ENCODE measurements around the gene SNAP47.

DNA sequence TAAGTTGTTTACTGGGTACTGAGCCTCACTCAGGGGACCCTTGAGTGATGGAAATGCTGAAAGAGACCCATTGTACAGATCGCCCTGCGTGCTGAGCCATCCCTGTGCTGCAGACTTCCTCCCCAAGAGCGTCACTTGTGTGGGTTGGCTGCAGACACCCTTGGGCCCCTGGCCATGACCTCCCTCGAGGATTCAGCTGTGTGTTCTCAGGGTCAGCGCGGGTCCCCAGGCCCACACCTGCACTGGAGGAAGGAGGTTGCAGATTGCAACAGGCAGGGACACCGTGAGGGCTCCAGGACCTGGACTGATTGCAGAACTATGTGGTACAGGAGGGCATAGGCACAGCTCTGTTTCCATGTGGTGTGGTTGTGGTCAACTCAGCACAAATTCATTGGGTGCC, 4.4 kb downstream of the SNAP47 start:
- TF ChIP-seq, protein P1, sequence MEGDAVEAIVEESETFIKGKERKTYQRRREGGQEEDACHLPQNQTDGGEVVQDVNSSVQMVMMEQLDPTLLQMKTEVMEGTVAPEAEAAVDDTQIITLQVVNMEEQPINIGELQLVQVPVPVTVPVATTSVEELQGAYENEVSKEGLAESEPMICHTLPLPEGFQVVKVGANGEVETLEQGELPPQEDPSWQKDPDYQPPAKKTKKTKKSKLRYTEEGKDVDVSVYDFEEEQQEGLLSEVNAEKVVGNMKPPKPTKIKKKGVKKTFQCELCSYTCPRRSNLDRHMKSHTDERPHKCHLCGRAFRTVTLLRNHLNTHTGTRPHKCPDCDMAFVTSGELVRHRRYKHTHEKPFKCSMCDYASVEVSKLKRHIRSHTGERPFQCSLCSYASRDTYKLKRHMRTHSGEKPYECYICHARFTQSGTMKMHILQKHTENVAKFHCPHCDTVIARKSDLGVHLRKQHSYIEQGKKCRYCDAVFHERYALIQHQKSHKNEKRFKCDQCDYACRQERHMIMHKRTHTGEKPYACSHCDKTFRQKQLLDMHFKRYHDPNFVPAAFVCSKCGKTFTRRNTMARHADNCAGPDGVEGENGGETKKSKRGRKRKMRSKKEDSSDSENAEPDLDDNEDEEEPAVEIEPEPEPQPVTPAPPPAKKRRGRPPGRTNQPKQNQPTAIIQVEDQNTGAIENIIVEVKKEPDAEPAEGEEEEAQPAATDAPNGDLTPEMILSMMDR (IDR thresholded peaks at IDR 0.05; ENCODE audit: extremely low read depth in 1 of 2, insufficient read depth in 1 of 2, low read depth in 1 of 2, low read length in 2 of 2) = no peak
- TF ChIP-seq POLR2A (IDR thresholded peaks at IDR 0.05; ENCODE audit: low read depth, low read length) (no peak), POLR2AphosphoS5 (IDR thresholded peaks at IDR 0.05; ENCODE audit: insufficient read depth, low read depth, low read length) (no peak)

Data from endothelial cell of umbilical vein (primary cell).